Embryonic facial prominence (tissue), 1 donor: Measurements from ENCODE around the gene RBM48.
"Not testable (repeated sequence)": the region's sequence is repeated elsewhere in the genome, so short reads cannot be mapped to it uniquely, and the experiment has no call there.

ENCODE experiments used
- DNase-seq: peaks from one replicate; pipeline ENCODE4 v3.0.0-alpha.2; 2016; ENCODE audit errors: extremely low spot score

Gene RBM48

DNA sequence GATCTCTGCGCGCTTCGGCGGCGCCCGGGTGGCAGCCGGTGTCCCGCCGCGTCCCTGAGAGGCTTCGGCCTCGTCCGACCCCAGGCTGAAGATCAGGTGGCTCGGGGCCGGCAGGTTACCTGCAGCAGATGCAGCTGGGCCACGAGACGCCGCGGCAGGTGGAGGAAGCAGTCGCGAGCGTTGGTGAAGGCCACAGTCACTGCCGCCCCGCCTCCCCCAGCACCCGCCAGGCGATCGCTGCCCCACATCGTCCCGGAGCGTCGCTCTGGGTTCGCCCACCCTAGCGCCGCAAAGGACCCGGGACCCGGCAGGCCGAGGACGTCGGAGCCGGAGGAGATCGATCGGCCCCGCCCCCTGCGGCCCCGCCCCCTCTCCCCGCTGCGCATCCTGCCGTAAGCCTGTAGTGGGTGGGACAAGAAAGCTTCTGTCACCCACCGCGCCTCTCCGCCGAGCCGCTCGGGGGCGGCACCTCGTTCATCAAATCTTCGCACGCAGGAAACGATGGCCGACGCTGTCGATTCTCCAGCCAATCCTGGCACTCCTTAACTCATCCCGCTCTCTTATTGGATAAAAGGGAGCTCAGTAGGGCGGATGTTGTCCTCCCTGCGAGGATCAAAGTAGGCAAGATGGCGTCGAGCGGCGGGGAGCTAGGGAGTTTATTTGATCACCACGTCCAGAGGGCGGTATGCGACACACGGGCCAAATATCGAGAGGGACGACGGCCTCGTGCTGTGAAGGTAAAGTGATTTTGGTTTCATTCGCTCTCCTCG lies at the start of gene RBM48, which contains the start of gene PEX1:
Gene RBM48 (plus strand): TSS at position 608 of the 770 bp plus-strand sequence. CDS start 19 bp downstream, at position 627.
Gene PEX1 (minus strand): TSS at position 333 of the 770 bp plus-strand sequence. CDS start 85 bp downstream, at position 248.
- DNase-seq: peak; percentile 99

DNA sequence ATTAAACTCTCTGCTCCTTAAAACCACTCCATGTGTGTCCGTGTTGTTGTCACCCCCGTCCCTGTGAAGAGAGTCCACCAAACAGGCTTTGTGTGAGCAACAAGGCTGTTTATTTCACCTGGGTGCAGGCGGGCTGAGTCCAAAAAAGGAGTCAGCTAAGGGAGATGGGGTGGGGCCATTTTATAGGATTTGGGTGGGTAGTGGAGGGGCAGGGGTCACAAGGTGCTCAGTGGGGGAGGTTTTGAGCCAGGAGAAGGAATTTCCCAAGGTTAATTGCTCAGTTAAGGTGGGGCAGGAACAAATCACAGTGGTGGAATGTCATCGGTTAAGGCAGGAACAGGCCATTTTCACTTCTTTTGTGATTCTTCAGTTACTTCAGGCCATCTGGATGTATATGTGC lies 49.4 kb upstream of the RBM48 start:
- DNase-seq: not testable (repeated sequence)

DNA sequence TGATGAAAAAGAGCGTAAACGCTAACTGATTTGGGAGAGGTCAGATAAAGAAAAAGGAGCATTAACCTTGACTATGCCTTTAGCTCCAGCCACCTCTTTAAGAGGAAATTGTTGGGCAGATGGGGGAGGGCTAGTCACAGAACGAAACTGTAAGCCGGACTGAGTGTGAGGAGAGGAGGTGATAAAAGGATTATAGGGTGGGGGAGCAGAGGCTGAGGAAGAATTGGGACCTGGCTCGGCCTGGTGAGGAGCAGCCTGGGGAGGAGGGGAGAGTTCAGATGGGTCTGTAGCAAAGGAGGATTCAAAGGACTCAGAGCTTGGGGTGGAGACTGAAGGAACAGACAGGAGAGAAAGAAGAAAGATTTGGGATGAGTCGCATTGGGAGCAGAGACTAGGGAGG lies 45.0 kb upstream of the RBM48 start:
- not testable (repeated sequence) for DNase-seq

DNA sequence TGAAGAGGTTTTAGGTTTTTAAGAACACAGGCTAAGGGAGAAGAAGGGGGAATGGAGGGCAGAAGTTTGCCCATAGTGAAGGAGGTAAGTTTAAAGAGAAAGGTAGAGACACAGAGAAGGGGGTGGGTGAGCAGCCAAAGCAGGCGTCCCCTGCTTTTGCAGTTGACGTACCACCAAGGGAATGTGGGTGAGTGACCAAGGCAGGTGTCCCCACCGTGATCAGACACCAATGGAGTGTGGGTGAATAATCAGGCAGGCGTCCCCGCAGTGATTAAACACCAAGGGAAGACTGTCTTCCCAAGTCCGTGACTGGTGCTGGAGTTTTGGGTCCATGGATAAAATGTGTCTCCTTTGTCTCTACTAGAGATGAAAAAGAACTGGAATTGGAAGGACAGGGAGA lies 44.4 kb upstream of the RBM48 start:
- DNase-seq: not testable (repeated sequence)

DNA sequence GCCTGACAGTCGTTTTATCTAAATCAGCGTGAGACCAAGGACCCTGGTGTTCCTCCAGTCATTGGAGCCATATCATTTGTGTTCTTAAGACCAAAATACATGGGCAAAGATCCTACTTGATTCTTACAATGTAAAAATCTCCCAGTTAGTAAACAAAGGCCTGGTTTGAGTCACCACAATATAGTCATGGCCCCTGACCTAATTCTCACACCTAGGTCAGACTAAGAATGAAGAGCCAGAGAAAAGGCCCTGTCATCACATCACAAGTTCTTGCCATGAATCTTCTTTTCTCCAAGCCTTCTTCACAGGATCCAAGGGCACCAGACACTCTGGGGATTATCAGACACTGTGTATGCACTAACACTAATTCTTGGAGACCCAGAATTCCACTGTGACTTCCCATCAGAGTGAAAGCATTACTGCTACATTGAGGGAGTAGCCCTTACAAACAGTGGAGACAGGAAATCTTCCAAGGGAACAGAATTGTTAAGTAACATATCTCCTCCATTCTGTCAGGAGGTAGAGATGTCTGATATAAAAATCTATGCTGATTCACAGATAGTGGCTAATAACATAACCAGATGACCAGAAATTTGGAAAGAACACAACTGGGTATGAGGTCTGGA lies 43.2 kb upstream of the RBM48 start:
- DNase-seq: no peak

DNA sequence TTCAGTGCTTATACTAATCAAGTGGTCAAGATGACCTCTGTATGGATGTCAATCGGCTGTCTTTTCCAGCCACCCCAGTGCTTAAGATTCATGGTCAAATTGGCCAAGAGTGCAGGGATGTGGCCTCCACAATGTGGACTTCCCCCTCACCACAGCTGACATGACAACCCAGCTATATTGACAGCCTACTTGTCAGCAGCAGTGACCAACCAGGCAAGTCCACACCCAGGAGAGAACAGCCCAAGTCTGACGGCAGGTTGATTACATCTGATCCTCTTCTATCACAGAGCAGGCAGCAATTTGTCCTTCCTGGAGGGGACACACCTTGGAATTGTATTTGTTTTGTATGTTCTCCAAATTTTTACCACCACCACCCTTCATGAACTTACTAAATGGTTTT lies 42.6 kb upstream of the RBM48 start:
- no peak for DNase-seq

DNA sequence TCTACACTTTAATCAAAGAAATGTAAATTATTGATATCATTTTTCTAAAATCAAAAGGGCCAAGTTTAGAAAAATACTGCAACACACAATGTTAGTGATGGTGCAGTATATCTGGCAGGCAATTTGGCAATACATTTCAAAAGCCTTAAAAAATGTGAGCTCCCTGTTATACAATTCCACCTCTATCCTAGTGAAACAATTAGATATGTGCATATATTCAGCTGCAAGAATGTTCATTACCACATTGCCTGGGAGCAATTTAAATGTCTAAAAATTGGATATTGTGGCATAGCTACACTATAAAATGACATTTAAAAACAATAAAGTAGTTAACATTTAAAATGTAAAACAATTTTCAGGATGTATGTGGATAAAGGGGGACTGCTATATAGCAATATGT lies 40.8 kb upstream of the RBM48 start:
- no peak for DNase-seq

DNA sequence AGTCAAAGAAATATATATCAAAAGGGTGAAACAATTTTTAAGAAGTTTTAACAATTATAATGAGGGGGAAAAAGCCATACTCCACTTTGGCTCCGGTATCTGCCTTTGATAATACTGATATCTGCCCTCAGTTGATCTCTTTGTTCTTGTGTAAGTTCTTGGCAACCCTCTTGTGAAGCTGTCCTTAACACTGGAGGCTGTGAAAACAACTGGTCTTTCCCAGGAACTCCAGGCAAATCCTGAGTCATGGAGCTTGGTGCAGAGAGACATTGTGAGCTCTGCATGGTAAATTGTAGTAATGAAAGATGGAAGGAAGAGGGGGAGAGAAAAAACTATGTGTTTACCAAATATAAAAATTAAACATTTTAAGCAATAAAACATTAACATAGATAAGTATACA lies 39.0 kb upstream of the RBM48 start:
- no peak for DNase-seq

DNA sequence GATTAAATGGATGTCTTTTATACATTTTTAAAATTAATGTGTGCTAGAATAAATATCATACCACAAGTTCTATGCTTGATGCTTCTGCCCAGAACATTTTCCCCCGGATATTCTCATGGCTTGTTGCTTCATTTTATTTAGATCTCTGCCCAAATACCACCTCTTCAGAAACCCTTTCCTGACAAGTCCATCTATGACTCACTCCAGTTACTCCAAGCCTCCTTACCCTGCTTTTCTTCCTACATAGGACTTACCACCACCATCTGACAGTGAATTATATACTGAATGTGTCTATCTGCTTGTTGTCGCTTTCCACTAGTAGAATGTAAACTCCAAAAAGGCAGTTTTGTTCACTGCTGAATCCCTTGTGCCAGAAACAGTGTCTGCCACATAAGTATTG lies 31.7 kb upstream of the RBM48 start:
- no peak for DNase-seq

DNA sequence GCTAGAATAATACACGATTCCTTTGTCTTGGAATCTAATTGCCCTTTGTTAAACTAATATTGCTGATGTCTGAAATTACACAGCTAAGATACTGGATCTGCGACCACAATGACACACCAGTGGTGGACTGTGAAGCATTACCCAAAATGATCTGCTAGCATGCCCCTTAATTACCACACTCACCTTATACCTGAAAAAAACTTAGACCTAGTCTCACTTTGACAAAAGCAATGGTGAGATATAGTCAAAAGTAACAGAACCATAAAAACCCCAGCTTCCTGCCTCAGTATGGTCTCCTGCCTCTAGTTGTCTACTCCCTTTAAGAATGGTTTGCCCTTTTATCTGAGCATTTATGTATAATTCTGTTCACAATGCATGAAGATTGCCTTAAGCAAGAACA lies 30.0 kb upstream of the RBM48 start:
- DNase-seq: no peak

DNA sequence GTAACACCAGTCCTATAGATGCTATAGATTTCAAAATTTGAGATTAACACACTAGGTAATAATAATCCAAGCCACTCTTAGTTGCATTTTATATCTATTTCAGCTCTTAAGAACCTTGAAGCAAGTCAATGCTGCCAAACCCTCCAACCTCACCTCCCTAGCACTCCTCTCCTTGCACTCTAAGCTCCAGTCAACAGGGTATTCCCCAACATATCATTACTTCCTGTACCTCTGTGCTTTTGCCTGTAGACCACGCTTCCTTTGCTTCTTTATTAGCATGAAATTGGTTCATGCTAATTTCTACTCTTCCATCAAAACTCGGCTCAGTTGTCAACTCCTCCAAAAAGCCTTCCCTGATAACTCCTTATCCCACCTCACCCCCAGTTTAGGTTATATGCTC lies 24.8 kb upstream of the RBM48 start:
- DNase-seq: no peak

DNA sequence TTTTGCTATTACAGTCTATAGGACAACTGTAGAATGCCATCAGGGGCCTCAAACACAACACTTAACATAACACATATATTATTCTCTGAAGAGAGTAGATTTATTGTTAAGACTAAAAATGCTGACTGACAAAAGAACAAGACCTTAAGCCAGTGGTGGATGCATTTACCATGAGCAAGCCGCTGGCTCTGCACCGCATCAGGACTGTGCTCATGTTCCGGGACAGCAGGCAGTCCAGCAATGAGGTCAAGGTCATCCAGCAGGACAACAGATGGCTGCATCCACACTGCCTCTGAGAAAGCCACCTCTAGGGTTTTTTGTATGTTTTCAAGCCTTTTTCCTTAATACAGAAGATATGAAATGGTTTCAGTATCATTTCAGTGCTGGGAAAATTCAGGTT lies 24.0 kb upstream of the RBM48 start:
- DNase-seq: no peak

DNA sequence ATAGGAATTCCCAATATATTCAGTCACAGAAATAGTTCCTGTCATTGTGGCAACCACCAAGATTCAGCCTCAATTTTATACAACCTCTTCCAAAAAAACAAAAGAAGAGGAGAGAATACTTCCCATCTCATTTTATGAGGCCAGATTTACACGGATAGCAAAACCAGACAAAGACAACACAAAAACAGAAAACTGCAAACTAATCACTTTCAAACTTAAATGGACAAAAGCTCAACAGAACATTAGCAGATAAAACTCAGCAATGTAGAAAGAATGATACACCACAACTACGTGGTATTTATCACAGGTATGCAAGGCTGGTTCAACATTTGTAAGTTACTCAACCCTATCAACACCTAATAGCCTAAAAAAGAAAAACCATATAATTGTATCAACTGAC lies 22.2 kb upstream of the RBM48 start:
- no peak for DNase-seq

DNA sequence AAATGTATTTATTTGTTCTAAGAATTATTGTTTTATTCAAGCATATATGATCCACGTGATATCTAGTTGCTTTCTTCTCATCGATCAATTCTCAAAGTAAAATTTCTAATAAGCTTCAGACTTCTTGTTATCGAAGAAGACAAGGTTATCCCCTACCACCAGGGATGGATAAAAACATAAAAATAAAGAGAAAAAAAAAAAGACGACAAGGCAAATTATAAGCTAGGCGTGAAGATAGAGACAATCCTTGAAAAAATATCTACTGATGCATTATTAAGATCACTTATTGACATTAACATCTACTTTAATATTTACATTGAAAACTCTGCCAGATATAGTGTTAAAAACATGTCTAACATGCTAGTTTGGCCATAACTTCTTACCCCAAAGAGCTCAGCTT lies 19.6 kb upstream of the RBM48 start:
- no peak for DNase-seq

DNA sequence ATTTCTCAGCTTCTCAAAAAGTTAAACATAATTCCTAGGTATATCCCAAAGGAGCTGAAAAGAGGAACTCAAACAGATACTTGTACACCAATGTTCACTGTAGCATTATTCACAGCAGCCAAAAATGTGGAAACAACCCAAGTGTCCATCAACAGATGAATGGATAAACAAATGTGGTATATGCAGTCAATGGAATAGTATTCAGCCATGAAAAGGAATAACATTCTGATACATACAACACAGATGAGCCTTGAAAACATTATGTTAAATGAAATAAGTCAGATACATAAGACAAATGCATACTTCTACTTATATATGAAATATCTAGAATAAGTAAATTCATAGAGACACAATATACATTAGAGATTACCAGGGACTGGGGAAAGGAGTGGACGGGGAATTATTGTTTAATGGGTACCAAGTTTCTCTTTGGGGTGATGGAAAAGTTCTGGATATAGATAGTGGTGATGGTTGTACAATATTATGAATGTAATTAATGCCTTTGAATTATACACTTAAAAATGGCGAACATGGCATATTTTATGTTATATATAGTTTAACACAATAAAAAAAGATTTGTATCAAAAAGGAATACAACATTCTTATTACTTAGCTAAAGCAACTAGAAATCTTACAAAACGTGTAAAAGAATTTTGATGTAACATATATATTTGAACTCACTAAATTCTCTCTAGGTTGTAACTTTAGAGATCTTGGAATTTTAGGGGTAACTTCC lies 15.3 kb upstream of the RBM48 start:
- DNase-seq: no peak

DNA sequence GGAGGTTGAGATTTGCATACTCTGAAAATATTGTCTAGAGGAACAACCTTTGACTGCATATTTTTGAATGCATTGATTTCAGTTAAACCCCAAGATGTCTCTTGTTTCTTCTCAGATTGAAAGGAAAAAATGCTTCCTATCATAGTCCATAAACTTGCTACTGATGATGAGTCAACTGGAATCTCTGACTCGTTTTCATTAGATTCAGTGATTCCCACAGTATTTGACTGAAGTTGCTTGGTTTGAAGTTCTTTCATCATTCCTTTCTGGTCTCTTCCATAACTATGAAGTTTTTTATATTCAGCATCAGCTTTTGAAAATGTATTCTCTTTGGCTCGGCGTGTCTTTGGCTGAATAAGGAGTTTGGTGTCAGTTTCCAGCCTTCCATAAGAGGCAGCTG lies 11.0 kb upstream of the RBM48 start:
- no peak for DNase-seq

DNA sequence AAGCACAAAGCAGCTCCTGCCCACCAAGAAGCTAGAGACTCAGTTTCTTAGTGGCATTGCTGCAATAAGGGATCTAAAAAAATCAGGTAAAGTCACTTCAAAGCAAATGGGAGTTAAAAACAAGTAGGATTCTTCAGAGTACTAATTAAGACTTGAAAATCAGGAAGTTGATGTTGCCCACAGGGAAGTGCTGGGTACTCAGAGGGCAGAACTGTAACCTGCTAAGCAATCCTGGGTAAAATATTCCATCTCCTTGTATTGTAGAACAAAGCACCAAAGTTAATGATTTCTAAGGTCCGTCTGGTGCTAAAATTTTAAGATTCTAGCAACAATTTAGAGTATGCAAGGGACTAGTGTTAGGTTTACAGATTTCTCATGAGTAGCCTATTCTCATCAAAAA lies 8.6 kb upstream of the RBM48 start:
- DNase-seq: no peak

DNA sequence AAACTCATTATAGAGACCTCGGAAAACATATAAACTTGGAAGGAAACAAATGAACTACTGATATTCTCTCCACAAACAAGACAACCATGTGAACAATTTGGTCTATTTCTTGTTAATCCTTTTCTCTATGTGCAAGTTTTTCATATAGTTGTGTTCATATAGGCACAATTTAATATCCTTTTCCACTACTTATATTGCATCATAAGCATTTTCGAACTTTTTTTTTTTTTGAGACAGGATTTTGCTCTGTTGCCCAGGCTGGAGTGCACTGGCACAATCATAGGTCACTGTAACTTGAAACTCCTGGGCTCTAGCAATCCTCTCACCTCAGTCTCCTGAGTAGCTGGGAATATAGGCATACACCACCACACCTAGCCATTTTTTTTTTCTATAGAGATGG lies 5.5 kb upstream of the RBM48 start:
- no peak for DNase-seq

DNA sequence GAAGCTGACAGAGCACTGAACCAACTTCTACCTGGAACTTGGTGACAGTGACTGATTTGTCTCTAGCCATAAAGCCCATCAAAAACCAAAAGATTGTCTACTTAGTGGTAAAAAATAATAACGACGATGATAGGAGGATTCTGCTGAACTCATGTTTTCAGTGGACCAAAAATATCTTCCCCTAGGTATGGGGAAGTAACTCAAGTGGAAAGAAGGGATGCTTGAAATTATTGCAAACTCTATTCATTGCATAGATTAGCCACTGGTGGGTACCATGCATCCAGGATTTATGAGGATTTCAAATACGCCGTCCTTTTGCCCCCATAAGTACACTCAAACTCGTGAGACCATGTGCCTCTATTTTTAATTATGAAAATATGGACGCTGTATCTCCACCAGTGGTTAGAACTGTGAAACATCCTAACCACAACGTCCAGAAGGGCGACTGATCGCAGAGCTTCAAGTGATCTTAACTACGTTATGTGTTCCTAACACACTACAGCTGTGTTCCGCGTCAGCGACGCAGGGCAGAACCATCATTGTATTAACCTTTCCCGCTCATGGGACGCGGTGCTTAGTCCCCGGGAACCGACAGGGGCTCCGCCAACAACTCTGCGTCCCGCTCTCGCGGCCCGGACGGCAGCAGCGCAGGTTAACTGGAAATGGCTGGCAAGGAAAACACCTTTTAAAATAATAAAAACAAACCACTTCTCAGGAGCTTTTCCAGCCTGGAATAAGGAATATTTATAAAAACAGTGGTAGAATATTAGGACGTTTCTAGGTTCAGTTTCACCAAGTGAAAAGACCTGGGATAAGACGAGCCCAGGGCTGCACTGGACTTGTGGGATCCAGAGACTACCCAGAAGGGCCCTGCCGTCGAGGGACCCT lies 1.1 kb upstream of the RBM48 start:
- DNase-seq: no peak

DNA sequence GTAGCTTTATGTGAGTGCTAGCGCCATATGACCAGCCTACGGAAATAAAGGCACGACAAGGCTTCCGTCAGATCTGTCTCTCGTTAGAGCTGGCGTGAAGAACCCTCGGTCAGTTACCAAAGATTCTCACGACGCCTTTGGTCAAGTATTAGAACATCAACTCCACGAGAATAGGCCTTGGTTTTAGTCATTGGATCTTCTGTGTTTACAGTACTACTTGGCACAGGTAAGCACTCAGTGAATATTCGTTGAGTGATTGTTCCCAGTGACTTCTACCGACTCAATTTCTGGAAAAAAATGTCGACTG lies 316 bp downstream of the RBM48 start:
- DNase-seq: no peak

DNA sequence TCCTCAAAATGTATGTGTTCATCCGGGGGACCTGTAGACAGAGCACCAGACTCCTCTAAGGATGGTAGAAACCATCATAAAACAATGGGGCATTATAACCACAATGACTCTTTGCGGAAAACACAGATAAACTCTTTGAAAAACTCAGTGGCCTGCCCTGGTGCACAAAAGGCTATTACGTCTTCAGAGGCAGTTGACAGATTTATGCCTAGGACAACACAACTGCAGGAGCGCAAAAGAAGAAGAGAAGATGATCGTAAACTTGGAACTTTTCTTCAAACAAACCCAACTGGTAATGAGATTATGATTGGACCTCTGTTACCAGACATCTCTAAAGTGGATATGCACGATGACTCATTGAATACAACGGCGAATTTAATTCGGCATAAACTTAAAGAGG lies 6.0 kb downstream of the RBM48 start:
- no peak for DNase-seq

DNA sequence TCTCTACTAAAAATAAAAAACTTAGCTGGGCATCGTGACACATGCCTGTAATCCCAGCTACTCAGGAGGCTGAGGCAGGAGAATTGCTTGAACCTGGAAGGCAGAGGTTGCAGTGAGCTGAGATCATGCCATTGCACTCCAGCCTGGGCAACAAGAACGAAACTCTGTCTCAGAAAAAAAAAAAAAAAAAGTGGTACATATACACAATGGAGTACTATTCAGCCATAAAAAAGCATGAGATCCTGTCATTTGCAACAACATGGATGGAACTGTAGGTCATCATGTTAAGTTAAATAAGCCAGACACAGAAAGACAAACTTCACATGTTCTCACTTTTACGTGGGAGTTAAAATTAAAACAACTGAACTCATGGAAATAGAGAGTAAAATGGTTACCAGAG lies 14.9 kb downstream of the RBM48 start:
- not testable (repeated sequence) for DNase-seq
